ENCODE measurements around the gene AFF4. TPM values are rescaled to one million over a fixed set of nuclear protein-coding genes. Genes with fewer than 3 reads are reported as not detected.

The AFF4 gene
- polyA plus RNA-seq, 1 donor from 2014 or later, result 60.6 TPM

DNA sequence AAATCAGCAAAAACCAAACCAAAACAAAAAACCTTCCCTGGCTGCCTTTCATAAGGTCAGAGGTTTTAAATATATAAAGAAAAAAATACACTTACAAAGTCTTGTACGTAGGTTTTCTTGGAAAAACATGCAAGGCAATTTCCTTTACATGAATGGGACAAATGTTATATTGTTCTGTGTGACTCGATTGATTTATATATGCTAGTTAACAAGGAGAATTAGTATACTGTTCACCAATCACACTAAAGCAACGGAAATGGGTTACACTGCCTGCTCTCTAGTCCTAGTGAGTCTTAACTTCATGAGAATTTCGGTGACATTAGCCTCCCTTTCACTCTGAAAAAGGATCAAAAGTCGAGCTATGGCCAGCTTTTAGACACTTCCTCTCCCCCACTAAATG lies 102.7 kb downstream of the AFF4 start:
- H3K4me2 ChIP-seq (ENCODE audit: low read length), result no peak overlapping the region
- no peaks in the 10 kb centered on the region for H3K9me2 ChIP-seq (ENCODE audit: insufficient read depth, low read length)
- H4K20me1 ChIP-seq (ENCODE audit: insufficient read depth), result no peaks in the 10 kb centered on the region
- H3K36me3 ChIP-seq (ENCODE audit: insufficient read depth, low read length), result no peaks in the 10 kb centered on the region
- no peak overlapping the region for H3K4me3 ChIP-seq (ENCODE audit: low read length)
- H3K79me2 ChIP-seq (replicated peaks; ENCODE audit: insufficient read depth, low read length), result no peaks in the 10 kb centered on the region
- no peak overlapping the region for H3K27ac ChIP-seq (ENCODE audit: low read length)
- no peaks in the 10 kb centered on the region for H3K9me3 ChIP-seq (ENCODE audit: low read length)
- TF ChIP-seq EP300 (conservative IDR thresholded peaks at IDR 0.05; ENCODE audit: poor library complexity, severe bottlenecking) (no peak), SMC3 (conservative IDR thresholded peaks at IDR 0.05; ENCODE audit: poor library complexity) (no peak), MXI1 (conservative IDR thresholded peaks at IDR 0.05; ENCODE audit: poor library complexity, severe bottlenecking) (no peak), POLR2AphosphoS5 (IDR thresholded peaks at IDR 0.05) (no peak), REST (IDR thresholded peaks at IDR 0.05; ENCODE audit: borderline replicate concordance) (no peak), EZH2 (IDR thresholded peaks at IDR 0.05; ENCODE audit: borderline replicate concordance, insufficient read depth, low read length, poor library complexity, severe bottlenecking) (no peak), TAF1 (IDR thresholded peaks at IDR 0.05; ENCODE audit: low read depth) (no peak), RAD21 (conservative IDR thresholded peaks at IDR 0.05) (no peak)
- TF ChIP-seq, protein P1, sequence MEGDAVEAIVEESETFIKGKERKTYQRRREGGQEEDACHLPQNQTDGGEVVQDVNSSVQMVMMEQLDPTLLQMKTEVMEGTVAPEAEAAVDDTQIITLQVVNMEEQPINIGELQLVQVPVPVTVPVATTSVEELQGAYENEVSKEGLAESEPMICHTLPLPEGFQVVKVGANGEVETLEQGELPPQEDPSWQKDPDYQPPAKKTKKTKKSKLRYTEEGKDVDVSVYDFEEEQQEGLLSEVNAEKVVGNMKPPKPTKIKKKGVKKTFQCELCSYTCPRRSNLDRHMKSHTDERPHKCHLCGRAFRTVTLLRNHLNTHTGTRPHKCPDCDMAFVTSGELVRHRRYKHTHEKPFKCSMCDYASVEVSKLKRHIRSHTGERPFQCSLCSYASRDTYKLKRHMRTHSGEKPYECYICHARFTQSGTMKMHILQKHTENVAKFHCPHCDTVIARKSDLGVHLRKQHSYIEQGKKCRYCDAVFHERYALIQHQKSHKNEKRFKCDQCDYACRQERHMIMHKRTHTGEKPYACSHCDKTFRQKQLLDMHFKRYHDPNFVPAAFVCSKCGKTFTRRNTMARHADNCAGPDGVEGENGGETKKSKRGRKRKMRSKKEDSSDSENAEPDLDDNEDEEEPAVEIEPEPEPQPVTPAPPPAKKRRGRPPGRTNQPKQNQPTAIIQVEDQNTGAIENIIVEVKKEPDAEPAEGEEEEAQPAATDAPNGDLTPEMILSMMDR (IDR thresholded peaks at IDR 0.05; ENCODE audit: poor library complexity, severe bottlenecking), result no peak
- no peak overlapping the region for H3K9ac ChIP-seq (ENCODE audit: low read length)
- H3K27me3 ChIP-seq (ENCODE audit: insufficient read depth, low read depth, low read length), result no peaks in the 10 kb centered on the region
- H2AFZ ChIP-seq (ENCODE audit: low read depth, low read length), result no peak overlapping the region
- peaks cover 1% of the 10 kb centered on the region for H3F3A ChIP-seq (ENCODE audit: insufficient read depth, low read length, poor library complexity, severe bottlenecking)

DNA sequence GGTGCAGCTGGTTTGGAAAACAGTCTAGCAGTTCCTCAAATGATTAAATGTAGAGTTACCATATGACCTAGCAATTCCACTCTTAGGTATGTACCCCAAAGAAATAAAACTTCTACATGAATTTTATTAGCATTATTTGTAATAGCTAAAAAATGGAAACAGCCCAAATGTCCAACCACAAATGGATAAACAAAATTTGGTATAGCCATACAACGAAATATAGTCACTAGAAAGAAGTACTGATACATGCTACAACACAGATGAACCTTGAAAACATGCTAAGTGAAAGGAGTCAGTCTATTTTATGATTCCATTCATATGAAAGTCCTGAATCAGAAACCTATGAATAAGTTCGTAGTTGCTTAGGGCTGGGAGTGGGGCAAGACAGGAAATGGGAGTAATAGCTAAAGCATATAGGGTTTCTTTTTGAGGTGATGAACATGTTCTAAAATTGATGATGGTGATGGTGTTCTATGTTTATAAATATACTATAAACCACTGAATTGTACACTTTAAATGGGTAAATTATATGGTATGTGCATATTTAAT lies 103.5 kb downstream of the AFF4 start:
- TF ChIP-seq EZH2 (IDR thresholded peaks at IDR 0.05; ENCODE audit: borderline replicate concordance, insufficient read depth, low read length, poor library complexity, severe bottlenecking), result no peak
- Histone ChIP-seq H3K27ac (ENCODE audit: low read length) (no peak overlapping the region), H2AFZ (ENCODE audit: low read depth, low read length) (no peak overlapping the region), H3K36me3 (ENCODE audit: insufficient read depth, low read length) (no peaks in the 10 kb centered on the region), H3F3A (ENCODE audit: insufficient read depth, low read length, poor library complexity, severe bottlenecking) (no peaks in the 10 kb centered on the region), H3K79me2 (replicated peaks; ENCODE audit: insufficient read depth, low read length) (no peaks in the 10 kb centered on the region), H3K4me3 (ENCODE audit: low read length) (no peak overlapping the region), H3K9me2 (ENCODE audit: insufficient read depth, low read length) (no peaks in the 10 kb centered on the region), H3K27me3 (ENCODE audit: insufficient read depth, low read depth, low read length) (no peaks in the 10 kb centered on the region), H4K20me1 (ENCODE audit: insufficient read depth) (no peaks in the 10 kb centered on the region), H3K4me2 (ENCODE audit: low read length) (no peak overlapping the region), H3K9me3 (ENCODE audit: low read length) (no peaks in the 10 kb centered on the region), H3K9ac (ENCODE audit: low read length) (no peak overlapping the region)

Data from neural cell (in vitro differentiated cells).